Natural killer cell (primary cell): Measurements from ENCODE around the gene TBCD. TPM values are rescaled to one million over a fixed set of nuclear protein-coding genes. Genes with fewer than 3 reads are reported as not detected.

ENCODE experiments used
- ATAC-seq, 3 donors: fragments of 150-1000 bp in 2 of 3; fragments of 200-7000 bp in 1 of 3; cut with Tn5 transposase; 1 replicate in 1 of 3; 2 replicates in 2 of 3; pipeline ENCODE4 v1.10.0; 2021; ENCODE audit warnings: mild to moderate bottlenecking in 2 of 3, moderate library complexity in 2 of 3
- DNase-seq, 2 donors: peaks; one replicate each; pipeline versions ENCODE4 v3.0.0 to v3.0.0-alpha.2; 2013 to 2021; ENCODE audit warnings: mixed read lengths in 1 of 2
- H3K27ac ChIP-seq: one replicate; pipeline ENCODE4 v1.5.1; 2013; ENCODE audit warnings: mild to moderate bottlenecking, low read length
- H3K27me3 ChIP-seq: one replicate; pipeline ENCODE4 v1.6.1; 2013; ENCODE audit warnings: low read length; ENCODE audit not compliant: control insufficient read depth, insufficient read depth
- H3K36me3 ChIP-seq: one replicate; pipeline ENCODE4 v1.6.1; 2013; ENCODE audit warnings: low read length; ENCODE audit not compliant: control insufficient read depth, insufficient read depth
- H3K4me1 ChIP-seq: one replicate; pipeline ENCODE4 v1.6.1; 2013; ENCODE audit warnings: low read length; ENCODE audit not compliant: control insufficient read depth, insufficient read depth
- H3K4me3 ChIP-seq: one replicate; pipeline ENCODE4 v1.5.1; 2013; ENCODE audit warnings: low read length
- H3K9me3 ChIP-seq: one replicate; pipeline ENCODE4 v1.6.1; 2013; ENCODE audit warnings: low read length; ENCODE audit not compliant: control insufficient read depth, insufficient read depth
- H3K27ac Mint-ChIP-seq, 2 donors: one replicate each; pipeline ENCODE4 v1.8.0; 2022; ENCODE audit warnings: mild to moderate bottlenecking in 2 of 2, mixed read lengths in 2 of 2, moderate library complexity in 1 of 2
- H3K27me3 Mint-ChIP-seq, 2 donors: one replicate each; pipeline ENCODE4 v1.8.0; 2022; ENCODE audit warnings: low read depth in 2 of 2, mixed read lengths in 2 of 2
- H3K36me3 Mint-ChIP-seq: one replicate; pipeline ENCODE4 v1.8.0; 2022; ENCODE audit warnings: mixed read lengths
- H3K4me1 Mint-ChIP-seq, 2 donors: one replicate each; pipeline ENCODE4 v1.8.0; 2022; ENCODE audit warnings: mixed read lengths in 2 of 2
- H3K4me3 Mint-ChIP-seq: one replicate; pipeline ENCODE4 v1.8.0; 2022; ENCODE audit warnings: mild to moderate bottlenecking, moderate library complexity, mixed read lengths
- H3K9me3 Mint-ChIP-seq, 2 donors: one replicate each; pipeline ENCODE4 v1.8.0; 2022; ENCODE audit warnings: mixed read lengths in 2 of 2
- WGBS: methylation state at CpG from one replicate; pipeline ENCODE4 v1.1.7; 2013; ENCODE audit warnings: missing lambda C conversion rate; ENCODE audit not compliant: insufficient coverage; 5-methylcytosine and 5-hydroxymethylcytosine counted together
- intact Hi-C: fragments of 100-400 bp; cut with micrococcal nuclease; formaldehyde crosslinking; loops from one replicate; pipeline ENCODE4 v1.14.2; 2022
- total RNA-seq, 4 donors: library from RNA; stranded (reverse); fragments of 120-200 nt in 1 of 4; gene quantifications; one replicate each; pipeline versions ENCODE4 v1.2.3 to v1.2.4, GENCODE V29; 2013 to 2022
- TF ChIP-seq, protein P1 (sequence below): fragments of 200-600 bp; IDR thresholded peaks from one replicate; pipeline ENCODE4 v1.8.0; 2022; ENCODE audit warnings: antibody characterized with exemption

Gene TBCD
- total RNA-seq, 3 donors from 2014 or later (not counting 1 experiment from before 2014, with no cell fraction given) = 92.0 to 149 (median 132) TPM

DNA sequence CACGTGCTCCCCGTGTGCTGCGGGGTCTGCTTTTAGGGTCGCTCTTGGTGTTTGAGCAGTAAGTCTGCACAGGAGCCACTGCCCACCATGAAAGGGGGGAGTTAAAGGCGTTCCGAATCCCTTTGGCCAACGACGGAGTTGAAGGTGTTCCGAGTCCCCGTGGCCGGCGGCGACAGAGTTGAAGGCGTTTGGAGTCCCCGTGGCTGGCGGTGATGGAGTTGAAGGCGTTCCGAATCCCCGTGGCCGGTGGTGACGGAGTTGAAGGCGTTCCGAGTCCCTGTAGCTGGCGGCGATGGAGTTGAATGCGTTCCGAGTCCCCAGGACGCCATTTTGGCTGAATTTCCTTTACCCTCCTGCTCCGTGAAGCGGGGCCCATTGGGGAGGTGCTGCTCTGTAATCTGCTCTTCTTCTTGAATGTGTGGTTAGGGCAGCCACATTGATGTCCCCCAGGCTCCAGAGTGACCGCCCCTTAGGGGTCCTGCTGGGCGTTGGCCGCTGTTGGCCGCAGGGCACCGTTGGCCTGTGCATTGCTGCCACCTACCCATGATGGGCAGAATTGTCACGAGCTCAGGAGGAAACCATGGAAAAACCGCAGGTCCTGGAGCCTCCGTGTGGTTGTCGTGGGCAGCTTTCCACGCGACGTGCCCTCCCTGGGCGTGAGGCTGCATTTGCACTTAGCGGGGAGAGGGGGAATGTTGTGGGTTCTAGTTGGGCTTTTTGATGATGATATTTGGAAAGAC, 161.6 kb downstream of the TBCD start:
- TF ChIP-seq, protein P1, sequence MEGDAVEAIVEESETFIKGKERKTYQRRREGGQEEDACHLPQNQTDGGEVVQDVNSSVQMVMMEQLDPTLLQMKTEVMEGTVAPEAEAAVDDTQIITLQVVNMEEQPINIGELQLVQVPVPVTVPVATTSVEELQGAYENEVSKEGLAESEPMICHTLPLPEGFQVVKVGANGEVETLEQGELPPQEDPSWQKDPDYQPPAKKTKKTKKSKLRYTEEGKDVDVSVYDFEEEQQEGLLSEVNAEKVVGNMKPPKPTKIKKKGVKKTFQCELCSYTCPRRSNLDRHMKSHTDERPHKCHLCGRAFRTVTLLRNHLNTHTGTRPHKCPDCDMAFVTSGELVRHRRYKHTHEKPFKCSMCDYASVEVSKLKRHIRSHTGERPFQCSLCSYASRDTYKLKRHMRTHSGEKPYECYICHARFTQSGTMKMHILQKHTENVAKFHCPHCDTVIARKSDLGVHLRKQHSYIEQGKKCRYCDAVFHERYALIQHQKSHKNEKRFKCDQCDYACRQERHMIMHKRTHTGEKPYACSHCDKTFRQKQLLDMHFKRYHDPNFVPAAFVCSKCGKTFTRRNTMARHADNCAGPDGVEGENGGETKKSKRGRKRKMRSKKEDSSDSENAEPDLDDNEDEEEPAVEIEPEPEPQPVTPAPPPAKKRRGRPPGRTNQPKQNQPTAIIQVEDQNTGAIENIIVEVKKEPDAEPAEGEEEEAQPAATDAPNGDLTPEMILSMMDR = no peak
- H3K27ac Mint-ChIP-seq = no peak overlapping the region
- 95% methylated on average over 43 of the region's 44 CpGs for WGBS
- no peaks in the 10 kb centered on the region for H3K9me3 ChIP-seq
- no peak overlapping the region for H3K27ac ChIP-seq
- H3K4me3 ChIP-seq = no peak overlapping the region
- ATAC-seq (no peak), DNase-seq (no peak)
- H3K4me1 Mint-ChIP-seq = peaks cover 13 to 23% of the 10 kb centered on the region in 2 donors
- no peak overlapping the region for H3K4me3 Mint-ChIP-seq
- intact Hi-C loops = no loop called here
- no peaks in the 10 kb centered on the region for H3K36me3 ChIP-seq
- no peaks in the 10 kb centered on the region for H3K9me3 Mint-ChIP-seq
- peaks cover 12% of the 10 kb centered on the region for H3K4me1 ChIP-seq
- H3K27me3 Mint-ChIP-seq = no peaks in the 10 kb centered on the region
- H3K36me3 Mint-ChIP-seq = no peaks in the 10 kb centered on the region
- no peaks in the 10 kb centered on the region for H3K27me3 ChIP-seq

DNA sequence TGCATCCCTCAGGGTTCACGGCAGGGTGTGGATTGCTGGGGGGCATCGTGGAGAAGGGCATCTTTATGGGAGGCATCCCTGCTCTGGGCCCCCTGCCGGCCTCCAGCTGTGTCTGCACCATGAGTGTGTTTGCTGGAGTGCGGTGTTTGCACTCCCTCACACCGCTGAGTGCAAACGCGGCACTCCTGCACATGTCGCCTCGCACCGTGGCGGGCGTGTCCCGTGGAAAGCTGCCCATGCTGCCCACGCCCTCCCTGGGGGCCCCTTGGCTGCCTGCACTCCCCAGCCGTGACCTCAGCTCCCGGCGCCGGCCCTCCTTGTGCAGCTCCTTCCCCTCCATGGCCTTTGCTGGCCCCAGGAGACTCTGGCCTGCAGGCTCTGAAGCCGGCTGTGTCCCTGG, 162.5 kb downstream of the TBCD start:
- H3K4me3 Mint-ChIP-seq = no peak overlapping the region
- no peak for ATAC-seq
- intact Hi-C loops = no loop called here

DNA sequence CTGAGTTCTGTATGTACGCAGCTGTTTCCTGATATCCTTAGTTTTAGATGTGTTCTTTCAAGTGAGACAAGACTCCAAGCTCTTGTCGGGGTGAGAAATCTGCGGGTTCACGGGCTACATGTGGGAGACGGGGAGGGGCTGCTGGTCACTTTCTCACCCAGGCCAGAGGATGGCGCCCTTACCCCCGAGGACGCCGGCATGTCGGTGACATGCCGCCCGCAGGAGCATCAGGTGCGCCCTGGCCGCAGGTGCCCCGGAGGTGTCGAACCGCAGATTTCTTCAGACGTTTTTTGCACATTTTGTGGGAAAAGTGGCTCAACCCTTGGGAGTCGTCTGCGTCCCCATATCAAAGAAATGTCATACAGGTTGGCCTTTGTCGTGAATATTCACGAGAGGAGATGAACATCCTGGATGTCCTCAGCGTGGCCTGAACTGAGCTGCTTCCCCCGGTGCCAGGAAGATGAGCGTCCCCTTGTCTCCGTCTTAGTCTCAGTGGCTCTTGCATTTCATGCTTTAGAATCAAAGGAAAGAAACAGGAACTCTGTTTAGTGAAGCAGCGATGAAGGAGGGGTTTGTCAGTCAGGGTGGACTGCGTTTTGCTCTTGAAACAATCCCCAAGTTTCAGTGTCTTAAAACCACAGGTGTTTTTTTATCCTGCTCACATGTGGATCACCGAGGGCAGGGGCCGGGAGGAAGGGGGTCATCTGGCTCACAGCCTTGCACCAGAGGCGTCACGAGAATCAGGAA, 163.3 kb downstream of the TBCD start:
- H3K9me3 Mint-ChIP-seq = no peaks in the 10 kb centered on the region
- no peak overlapping the region for H3K27ac ChIP-seq
- H3K27me3 ChIP-seq = no peaks in the 10 kb centered on the region
- H3K4me1 Mint-ChIP-seq = peaks cover 8 to 17% of the 10 kb centered on the region in 2 donors
- H3K27ac Mint-ChIP-seq = no peak overlapping the region
- no peaks in the 10 kb centered on the region for H3K27me3 Mint-ChIP-seq
- DNase-seq (peak in 1 of 2 donors; percentile 23), ATAC-seq (no peak)
- no peak overlapping the region for H3K4me3 Mint-ChIP-seq
- peaks cover 7% of the 10 kb centered on the region for H3K36me3 Mint-ChIP-seq
- H3K36me3 ChIP-seq = no peaks in the 10 kb centered on the region
- intact Hi-C loops = no loop called here
- H3K4me1 ChIP-seq = peaks cover 12% of the 10 kb centered on the region
- no peaks in the 10 kb centered on the region for H3K9me3 ChIP-seq
- H3K4me3 ChIP-seq = no peak overlapping the region
- TF ChIP-seq, protein P1 = no peak
- 89% methylated on average over 32 of the region's 32 CpGs for WGBS

More for the DNA sequence above, 162.5 kb downstream of the TBCD start:
- H3K36me3 ChIP-seq = no peaks in the 10 kb centered on the region
- no peak overlapping the region for H3K4me3 ChIP-seq
- TF ChIP-seq, protein P1 = no peak
- peaks cover 5% of the 10 kb centered on the region for H3K36me3 Mint-ChIP-seq
- H3K27me3 Mint-ChIP-seq = no peaks in the 10 kb centered on the region
- DNase-seq = no peak
- no peak overlapping the region for H3K27ac Mint-ChIP-seq
- H3K4me1 ChIP-seq = peaks cover 12% of the 10 kb centered on the region
- H3K4me1 Mint-ChIP-seq = peaks cover 9 to 20% of the 10 kb centered on the region in 2 donors
- 75% methylated on average over 19 of the region's 19 CpGs for WGBS
- no peak overlapping the region for H3K27ac ChIP-seq
- H3K9me3 ChIP-seq = no peaks in the 10 kb centered on the region
- H3K9me3 Mint-ChIP-seq = no peaks in the 10 kb centered on the region
- H3K27me3 ChIP-seq = no peaks in the 10 kb centered on the region
